Activated naive CD8-positive, alpha-beta T cell treated with anti-CD3 and anti-CD28 coated beads for 36 hours (primary cell): ENCODE results near the gene ABCC3. TPM values are rescaled to one million over a fixed set of nuclear protein-coding genes. Genes with fewer than 3 reads are reported as not detected.
"Not testable (repeated sequence)": the region's sequence is repeated elsewhere in the genome, so short reads cannot be mapped to it uniquely, and the experiment has no call there.

Source experiments
- DNase-seq: peaks from one replicate; pipeline ENCODE4 v3.0.0; 2021
- H3K27ac Mint-ChIP-seq: one replicate; pipeline ENCODE4 v1.8.0; 2022; ENCODE audit warnings: mild to moderate bottlenecking, moderate library complexity, mixed read lengths
- H3K27me3 Mint-ChIP-seq: one replicate; pipeline ENCODE4 v1.8.0; 2022; ENCODE audit warnings: mild to moderate bottlenecking, mixed read lengths
- H3K36me3 Mint-ChIP-seq: one replicate; pipeline ENCODE4 v1.8.0; 2021; ENCODE audit warnings: mild to moderate bottlenecking, mixed read lengths
- H3K4me1 Mint-ChIP-seq: one replicate; pipeline ENCODE4 v1.8.0; 2021; ENCODE audit warnings: mixed read lengths
- H3K4me3 Mint-ChIP-seq: one replicate; pipeline ENCODE4 v1.8.0; 2022; ENCODE audit warnings: mild to moderate bottlenecking, moderate library complexity, mixed read lengths
- H3K9me3 Mint-ChIP-seq: one replicate; pipeline ENCODE4 v1.8.0; 2022; ENCODE audit warnings: mixed read lengths
- total RNA-seq, 2 experiments: library from RNA; stranded (reverse); gene quantifications; one replicate each; pipeline ENCODE4 v1.2.3, GENCODE V29; 2021

Gene ABCC3
- total RNA-seq, 2 experiments from 2014 or later: not detected

DNA sequence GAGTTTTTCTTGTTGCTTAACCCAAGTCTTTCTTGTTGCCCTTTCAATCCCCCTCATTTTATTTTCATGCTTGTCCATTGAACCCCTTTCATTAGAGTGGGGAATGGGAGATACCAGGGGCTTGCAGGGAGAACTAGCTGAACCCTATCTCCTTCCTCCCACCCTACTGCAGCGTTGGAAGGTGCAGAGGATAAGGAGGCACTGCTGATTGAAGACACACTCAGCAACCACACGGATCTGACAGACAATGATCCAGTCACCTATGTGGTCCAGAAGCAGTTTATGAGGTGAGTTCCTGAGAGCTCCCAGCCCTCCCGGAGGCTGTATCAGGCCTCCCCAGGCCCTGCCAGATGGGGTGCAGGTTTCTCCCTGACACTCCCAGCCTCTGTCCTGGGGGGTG, 40.5 kb downstream of the ABCC3 start:
- H3K36me3 Mint-ChIP-seq: no peaks in the 10 kb centered on the region
- no peak for DNase-seq
- H3K4me1 Mint-ChIP-seq: no peaks in the 10 kb centered on the region
- no peak overlapping the region for H3K27ac Mint-ChIP-seq
- no peaks in the 10 kb centered on the region for H3K9me3 Mint-ChIP-seq
- H3K27me3 Mint-ChIP-seq: peaks cover 4% of the 10 kb centered on the region
- no peak overlapping the region for H3K4me3 Mint-ChIP-seq

DNA sequence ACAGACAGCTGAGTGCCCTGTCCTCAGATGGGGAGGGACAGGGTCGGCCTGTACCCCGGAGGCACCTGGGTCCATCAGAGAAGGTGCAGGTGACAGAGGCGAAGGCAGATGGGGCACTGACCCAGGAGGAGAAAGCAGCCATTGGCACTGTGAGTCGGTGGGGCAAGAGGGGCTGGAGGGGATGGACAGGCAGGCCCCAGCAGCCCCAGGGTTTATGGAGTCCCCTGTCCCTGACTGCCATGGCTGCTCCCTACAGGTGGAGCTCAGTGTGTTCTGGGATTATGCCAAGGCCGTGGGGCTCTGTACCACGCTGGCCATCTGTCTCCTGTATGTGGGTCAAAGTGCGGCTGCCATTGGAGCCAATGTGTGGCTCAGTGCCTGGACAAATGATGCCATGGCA, 40.9 kb downstream of the ABCC3 start:
- no peaks in the 10 kb centered on the region for H3K36me3 Mint-ChIP-seq

DNA sequence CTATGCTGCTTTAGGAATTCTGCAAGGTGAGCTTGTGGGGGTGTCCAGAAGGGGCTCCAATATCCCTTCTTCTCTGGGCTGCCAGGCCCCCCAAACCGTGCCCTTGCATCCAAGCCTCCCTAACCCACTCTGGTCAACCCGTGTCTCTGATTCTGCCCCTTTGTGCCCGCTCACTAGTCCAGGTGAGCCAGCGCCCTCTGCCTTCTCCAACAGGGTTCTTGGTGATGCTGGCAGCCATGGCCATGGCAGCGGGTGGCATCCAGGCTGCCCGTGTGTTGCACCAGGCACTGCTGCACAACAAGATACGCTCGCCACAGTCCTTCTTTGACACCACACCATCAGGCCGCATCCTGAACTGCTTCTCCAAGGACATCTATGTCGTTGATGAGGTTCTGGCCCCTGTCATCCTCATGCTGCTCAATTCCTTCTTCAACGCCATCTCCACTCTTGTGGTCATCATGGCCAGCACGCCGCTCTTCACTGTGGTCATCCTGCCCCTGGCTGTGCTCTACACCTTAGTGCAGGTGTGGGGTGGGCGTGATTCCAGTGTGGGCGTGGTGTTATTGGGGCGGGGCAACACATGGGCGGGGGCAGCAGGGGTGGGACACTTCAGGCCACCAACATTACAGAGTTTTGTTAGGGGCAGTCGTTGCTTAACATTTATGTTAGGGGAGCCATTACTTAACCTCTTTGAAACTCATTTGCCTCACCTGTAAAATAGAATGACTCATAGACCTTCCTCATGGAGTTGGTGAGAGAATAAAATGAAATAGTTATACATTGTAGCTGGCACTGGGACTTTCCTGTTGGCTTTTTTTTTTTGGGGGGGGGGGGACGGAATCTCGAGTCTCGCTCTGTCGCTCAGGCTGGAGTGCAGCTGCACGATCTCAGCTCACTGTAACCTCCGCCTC, 41.6 kb downstream of the ABCC3 start:
- Mint-ChIP-seq H3K4me3 (no peak overlapping the region), H3K9me3 (no peaks in the 10 kb centered on the region), H3K4me1 (peaks cover 3% of the 10 kb centered on the region), H3K27me3 (peaks cover 11% of the 10 kb centered on the region), H3K36me3 (no peaks in the 10 kb centered on the region), H3K27ac (no peak overlapping the region)
- no peak for DNase-seq

More for the DNA sequence above, 40.9 kb downstream of the ABCC3 start:
- DNase-seq: no peak
- peaks cover 7% of the 10 kb centered on the region for H3K27me3 Mint-ChIP-seq
- no peaks in the 10 kb centered on the region for H3K9me3 Mint-ChIP-seq
- no peak overlapping the region for H3K27ac Mint-ChIP-seq
- H3K4me3 Mint-ChIP-seq: no peak overlapping the region
- H3K4me1 Mint-ChIP-seq: no peaks in the 10 kb centered on the region

DNA sequence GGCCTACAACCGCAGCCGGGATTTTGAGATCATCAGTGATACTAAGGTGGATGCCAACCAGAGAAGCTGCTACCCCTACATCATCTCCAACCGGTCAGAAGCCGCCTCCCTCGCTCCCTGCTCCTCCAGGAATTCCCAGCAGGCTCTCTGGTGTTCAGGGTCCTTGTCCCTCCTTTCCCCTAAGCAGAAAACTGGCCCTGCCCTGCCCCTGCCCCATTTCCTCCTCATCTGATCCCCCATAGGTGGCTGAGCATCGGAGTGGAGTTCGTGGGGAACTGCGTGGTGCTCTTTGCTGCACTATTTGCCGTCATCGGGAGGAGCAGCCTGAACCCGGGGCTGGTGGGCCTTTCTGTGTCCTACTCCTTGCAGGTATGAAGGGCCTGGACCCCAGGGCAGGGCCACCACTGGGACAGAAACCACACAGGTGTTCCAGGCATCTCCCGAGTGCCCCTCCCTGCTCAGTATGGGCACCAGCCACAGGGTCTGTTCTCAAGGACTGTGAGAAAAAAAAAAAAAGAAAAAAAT, 43.2 kb downstream of the ABCC3 start:
- Mint-ChIP-seq H3K9me3 (no peaks in the 10 kb centered on the region), H3K27ac (no peak overlapping the region), H3K27me3 (peaks cover 15% of the 10 kb centered on the region), H3K4me1 (peaks cover 4% of the 10 kb centered on the region), H3K4me3 (no peak overlapping the region), H3K36me3 (no peaks in the 10 kb centered on the region)
- DNase-seq: no peak

DNA sequence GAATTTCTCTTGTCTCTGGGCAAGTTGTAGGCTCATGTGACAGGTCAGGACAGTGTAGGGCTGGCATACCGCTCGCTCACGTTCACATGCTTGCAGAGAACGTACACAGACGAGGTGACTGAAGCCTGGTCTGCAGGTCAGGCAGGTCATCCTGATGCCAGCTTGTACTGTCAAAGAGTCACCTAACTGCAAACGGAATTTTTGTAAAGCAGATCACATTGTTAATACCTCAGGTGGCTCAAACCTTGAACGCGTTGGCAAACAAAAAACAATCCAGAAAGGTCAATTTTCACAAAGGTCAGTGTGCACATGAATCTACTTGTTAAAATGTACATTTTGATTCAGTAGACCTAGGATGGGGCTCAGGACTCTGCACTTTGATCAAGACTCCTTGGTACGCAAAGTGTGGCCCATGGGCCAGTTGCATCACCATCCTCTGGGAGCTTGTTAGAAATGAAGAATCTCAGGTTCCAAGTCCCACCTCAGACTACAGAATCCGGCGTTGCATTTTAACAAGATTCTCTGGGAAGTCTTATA, 44.4 kb downstream of the ABCC3 start:
- DNase-seq: no peak
- Mint-ChIP-seq H3K4me1 (peaks cover 4% of the 10 kb centered on the region), H3K4me3 (no peak overlapping the region), H3K27me3 (peaks cover 15% of the 10 kb centered on the region), H3K27ac (no peak overlapping the region), H3K36me3 (no peaks in the 10 kb centered on the region), H3K9me3 (no peaks in the 10 kb centered on the region)

DNA sequence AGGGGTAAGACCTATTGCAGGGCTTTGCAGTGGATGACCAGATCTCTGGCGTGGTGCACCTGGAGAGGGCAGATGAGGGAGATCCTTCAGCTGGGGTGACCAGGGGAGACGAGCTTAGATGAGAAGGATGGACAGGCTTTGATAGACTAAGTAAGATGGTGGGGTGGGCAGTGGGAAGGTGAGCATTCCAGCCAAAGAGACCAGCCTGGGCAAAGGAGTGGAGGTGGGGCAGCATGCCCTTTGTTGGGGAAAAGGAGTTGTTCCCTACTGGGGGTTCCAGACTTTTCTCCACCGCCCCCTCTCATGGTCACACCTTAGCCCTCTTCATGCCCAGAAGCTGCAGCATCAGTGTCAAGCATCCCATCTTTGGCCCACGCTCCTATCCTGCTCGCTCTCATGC, 45.4 kb downstream of the ABCC3 start:
- Mint-ChIP-seq H3K4me3 (no peak overlapping the region), H3K4me1 (peaks cover 4% of the 10 kb centered on the region), H3K9me3 (no peaks in the 10 kb centered on the region), H3K27me3 (peaks cover 18% of the 10 kb centered on the region), H3K27ac (no peak overlapping the region), H3K36me3 (no peaks in the 10 kb centered on the region)
- no peak for DNase-seq

DNA sequence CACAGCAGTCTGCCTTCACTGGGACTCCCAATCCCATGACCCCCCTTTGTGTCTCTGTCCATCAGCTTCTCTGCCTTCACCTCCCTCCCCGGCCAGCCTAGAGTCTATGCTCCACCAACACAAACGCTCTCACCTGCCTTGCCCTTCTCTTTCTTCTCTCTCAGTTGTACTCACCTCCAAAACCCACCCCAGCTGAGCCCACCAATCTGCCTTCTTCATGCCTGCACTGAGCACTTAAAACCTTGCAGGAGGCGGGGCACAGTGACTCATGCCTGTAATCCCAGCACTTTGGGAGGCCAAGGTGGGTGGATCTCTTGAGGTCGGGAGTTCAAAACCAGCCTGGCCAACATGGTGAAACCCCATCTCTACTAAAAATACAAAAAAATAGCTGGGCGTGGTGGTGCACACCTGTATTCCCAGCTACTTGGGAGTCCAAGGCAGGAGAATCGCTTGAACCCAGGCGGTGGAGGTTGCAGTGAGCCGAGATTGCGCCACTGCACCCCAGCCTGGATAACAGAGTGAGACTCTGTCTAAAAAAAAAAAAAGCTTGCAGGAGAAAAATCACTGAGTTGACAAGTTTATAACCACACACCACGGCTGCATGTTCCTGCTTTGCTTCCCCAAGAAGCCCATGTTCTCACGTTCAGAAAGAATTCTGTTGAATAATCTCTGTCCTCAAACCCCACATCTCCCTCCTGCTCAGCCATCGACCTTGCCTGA, 46.0 kb downstream of the ABCC3 start:
- H3K9me3 Mint-ChIP-seq, H3K4me1 Mint-ChIP-seq, H3K27ac Mint-ChIP-seq, H3K4me3 Mint-ChIP-seq, H3K36me3 Mint-ChIP-seq, DNase-seq: not testable (repeated sequence)
- H3K27me3 Mint-ChIP-seq: peaks cover 18% of the 10 kb centered on the region

DNA sequence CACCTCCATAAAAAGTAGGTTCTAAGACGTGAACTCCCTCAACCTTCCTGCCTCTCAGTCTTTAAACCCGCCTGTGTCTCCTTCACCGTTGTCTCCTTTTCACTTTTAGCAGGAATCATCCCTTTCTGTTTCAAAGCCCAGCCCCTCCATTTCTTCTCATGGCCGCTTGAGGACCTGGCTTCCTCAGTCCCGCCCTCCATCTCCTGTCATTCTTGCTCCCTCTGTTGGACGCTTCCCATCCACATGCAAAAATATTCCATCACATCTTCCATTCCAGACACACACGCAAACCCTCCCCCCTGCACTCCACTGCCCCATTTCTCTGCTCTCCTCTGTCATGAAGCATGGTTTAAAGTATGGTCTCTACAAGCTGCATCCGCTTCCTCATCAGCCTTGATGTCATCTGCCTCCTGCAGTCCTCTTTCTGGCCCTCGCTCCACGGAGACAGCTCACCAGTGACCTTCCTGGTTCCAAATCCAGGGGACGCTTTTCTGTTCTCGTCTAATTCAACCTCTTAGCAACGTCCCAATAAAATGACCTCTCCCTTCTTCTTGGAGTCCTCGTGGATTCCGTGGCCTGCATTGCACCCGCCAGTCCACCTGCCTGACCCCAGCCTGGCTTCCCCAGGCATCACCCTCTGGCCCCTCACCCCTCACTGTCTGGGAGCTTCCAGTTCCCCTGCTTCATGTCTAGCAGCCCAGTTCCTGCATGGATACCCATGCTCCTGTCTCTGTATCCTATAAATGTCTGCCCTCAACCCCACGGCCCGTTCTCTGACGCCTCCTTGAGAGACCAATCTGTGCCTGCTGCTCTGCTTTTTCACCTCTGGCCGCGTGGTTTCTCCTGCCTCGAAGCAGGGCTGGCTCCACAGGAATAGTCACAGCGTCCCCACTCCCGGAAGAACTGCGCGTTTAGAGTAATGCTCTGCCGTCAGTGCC, 46.9 kb downstream of the ABCC3 start:
- Mint-ChIP-seq H3K27me3 (peaks cover 14% of the 10 kb centered on the region), H3K9me3 (no peaks in the 10 kb centered on the region), H3K27ac (no peak overlapping the region), H3K36me3 (no peaks in the 10 kb centered on the region), H3K4me1 (peaks cover 4% of the 10 kb centered on the region), H3K4me3 (no peak overlapping the region)
- no peak for DNase-seq

DNA sequence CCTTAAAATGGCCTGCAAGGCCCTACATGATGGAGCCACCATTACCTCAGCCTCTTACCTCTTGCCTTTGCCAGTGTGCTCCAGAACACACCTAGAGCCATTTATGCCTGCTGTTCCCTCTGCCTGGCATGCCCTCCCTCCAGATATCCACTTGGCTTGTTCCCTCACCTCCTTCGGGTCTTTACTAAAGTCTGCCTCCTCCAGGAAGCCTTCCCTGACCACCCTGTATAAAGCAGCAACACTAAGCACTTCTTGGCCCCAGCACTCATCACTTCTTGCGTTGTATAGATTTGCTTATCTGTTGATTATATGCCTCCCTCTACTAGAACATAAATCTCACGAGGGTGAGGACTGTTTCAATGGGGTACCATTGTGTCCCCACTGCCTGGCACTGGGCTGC, 47.8 kb downstream of the ABCC3 start:
- no peak overlapping the region for H3K27ac Mint-ChIP-seq
- H3K4me3 Mint-ChIP-seq: no peak overlapping the region
- peaks cover 4% of the 10 kb centered on the region for H3K4me1 Mint-ChIP-seq

DNA sequence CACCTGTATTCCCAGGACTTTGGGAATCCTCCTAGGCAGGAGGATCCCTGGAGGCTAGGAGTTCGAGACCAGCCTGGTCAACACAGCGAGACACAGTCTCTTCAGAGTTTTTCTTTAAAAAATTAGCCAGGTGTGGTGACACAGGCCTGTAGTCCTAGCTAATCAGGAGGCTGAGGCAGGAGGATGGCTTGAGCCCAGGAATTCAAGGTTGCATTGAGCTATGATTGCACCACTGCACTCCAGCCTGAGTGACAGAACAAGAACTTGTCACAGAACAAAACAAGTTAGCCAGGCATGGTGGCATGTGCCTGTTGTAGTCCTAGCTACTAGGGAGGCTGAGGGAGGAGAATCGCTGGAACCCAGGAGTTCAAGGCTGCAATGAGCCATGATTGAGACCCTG, 48.3 kb downstream of the ABCC3 start:
- H3K27ac Mint-ChIP-seq: no peak overlapping the region
- H3K27me3 Mint-ChIP-seq: peaks cover 14% of the 10 kb centered on the region
- no peaks in the 10 kb centered on the region for H3K36me3 Mint-ChIP-seq
- H3K4me3 Mint-ChIP-seq: no peak overlapping the region
- H3K4me1 Mint-ChIP-seq: peaks cover 4% of the 10 kb centered on the region
- H3K9me3 Mint-ChIP-seq: no peaks in the 10 kb centered on the region
- no peak for DNase-seq

More for the DNA sequence above, 47.8 kb downstream of the ABCC3 start:
- no peak for DNase-seq
- no peaks in the 10 kb centered on the region for H3K9me3 Mint-ChIP-seq
- H3K36me3 Mint-ChIP-seq: no peaks in the 10 kb centered on the region
- H3K27me3 Mint-ChIP-seq: peaks cover 14% of the 10 kb centered on the region

DNA sequence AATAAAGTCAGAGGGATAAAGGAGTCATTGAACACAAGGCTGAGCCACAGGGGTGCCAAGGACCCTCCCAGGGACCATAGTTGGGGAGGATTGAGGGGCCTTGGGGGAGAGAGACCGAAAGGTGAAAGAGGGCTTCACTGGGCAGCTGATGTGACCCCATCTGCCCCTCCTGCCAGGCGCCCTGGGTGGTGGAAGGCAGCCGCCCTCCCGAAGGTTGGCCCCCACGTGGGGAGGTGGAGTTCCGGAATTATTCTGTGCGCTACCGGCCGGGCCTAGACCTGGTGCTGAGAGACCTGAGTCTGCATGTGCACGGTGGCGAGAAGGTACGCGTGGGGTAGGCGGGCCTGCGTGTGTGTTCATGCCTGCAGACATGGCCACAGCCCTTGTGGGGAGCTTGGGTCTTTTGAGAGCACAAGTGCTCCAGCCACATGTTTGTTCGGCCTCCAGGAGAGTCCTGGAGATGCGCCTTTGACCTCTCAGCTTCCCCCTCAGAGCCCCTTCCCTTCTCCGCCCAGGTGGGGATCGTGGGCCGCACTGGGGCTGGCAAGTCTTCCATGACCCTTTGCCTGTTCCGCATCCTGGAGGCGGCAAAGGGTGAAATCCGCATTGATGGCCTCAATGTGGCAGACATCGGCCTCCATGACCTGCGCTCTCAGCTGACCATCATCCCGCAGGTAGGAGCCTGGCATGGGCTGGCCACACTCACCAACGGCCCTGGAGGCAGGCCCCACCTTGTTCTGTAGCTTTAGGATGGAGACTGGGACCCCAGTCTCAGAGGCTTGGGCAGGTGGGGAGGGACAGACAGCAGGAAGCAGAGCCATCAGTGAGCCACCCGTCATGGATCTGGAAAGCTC, 49.0 kb downstream of the ABCC3 start:
- no peak for DNase-seq
- H3K9me3 Mint-ChIP-seq: no peaks in the 10 kb centered on the region
- no peak overlapping the region for H3K27ac Mint-ChIP-seq
- peaks cover 14% of the 10 kb centered on the region for H3K27me3 Mint-ChIP-seq
- H3K4me3 Mint-ChIP-seq: no peak overlapping the region
- H3K36me3 Mint-ChIP-seq: no peaks in the 10 kb centered on the region
- H3K4me1 Mint-ChIP-seq: peaks cover 4% of the 10 kb centered on the region

DNA sequence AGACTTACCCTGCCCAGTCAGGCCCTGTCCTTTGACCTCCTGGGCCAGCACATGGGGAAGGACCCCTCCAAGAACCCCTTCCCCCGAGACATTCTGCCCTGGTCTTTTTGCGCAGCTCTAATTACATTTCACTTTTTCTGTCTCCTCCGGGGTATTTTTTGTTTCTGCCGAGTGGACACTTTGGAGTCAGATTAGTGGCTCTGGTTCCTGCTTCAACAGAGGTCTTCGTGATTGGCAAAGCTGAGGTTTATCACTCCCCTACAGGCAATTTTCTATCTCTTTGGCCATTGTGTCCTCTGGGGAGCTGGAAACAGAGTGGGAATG, 49.6 kb downstream of the ABCC3 start:
- Mint-ChIP-seq H3K27me3 (peaks cover 14% of the 10 kb centered on the region), H3K36me3 (no peaks in the 10 kb centered on the region), H3K4me3 (no peak overlapping the region), H3K4me1 (peaks cover 4% of the 10 kb centered on the region), H3K27ac (no peak overlapping the region), H3K9me3 (no peaks in the 10 kb centered on the region)
- no peak for DNase-seq

DNA sequence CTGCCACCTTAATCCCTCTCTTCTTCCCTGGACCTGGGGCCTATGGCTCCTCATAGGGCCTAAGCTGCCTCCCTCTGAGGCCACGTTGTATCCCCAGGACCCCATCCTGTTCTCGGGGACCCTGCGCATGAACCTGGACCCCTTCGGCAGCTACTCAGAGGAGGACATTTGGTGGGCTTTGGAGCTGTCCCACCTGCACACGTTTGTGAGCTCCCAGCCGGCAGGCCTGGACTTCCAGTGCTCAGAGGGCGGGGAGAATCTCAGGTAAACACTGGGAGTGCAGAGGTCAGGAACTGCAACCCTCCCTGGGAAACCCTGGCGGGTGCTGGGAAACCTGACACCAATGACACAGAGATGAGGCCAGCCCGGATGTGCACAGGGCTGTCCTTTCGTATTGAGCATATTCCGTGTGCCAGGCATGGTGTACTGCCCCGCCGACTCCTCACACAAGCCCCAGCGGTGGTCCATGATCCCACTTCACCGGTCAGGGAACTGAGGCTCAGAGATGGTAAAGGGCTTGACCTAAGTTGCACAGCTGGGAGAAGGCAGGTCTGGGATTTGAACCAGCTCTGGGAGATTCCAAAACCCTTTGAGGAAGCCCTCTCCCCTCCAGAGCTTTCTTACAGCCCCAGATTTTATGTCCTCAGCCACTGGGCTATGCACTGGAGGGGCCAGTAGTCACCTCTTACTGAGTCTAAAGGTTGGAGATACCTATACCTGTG, 50.1 kb downstream of the ABCC3 start:
- Mint-ChIP-seq H3K27me3 (peaks cover 14% of the 10 kb centered on the region), H3K4me3 (no peak overlapping the region), H3K27ac (no peak overlapping the region)

More for the DNA sequence above, 50.1 kb downstream of the ABCC3 start:
- no peak for DNase-seq
- Mint-ChIP-seq H3K4me1 (peaks cover 4% of the 10 kb centered on the region), H3K36me3 (no peaks in the 10 kb centered on the region), H3K9me3 (no peaks in the 10 kb centered on the region)
